Measurements from ENCODE around the gene TOP3B.

Gene TOP3B

DNA sequence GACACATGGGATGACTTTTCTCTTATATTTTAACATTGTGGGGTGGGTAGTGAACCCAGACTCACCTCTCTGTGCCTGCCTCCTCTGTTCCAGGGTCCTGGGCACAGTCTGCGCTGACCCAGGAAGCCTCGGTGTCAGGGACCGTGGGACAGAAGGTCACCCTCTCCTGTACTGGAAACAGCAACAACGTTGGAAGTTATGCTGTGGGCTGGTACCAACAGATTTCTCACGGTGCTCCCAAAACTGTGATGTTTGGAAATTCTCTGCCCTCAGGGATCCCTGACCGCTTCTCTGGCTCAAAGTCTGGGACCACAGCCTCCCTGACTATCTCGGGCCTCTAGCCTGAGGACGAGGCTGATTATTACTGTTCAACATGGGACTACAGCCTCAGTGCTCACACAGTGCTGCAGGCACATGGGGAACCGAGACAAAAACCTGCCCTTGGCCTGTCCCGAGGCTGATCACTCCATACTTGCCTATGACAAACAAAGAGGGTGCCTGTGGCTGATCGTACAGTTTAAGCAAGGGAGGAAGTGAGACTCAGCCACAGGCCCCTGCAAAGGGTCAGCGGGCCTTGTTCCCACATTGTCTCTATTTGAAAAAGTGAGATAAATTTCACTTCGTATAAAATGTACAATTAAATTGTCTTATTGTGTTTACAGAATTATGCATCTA, 43.7 kb upstream of the TOP3B start:
- TF ChIP-seq, protein P1, sequence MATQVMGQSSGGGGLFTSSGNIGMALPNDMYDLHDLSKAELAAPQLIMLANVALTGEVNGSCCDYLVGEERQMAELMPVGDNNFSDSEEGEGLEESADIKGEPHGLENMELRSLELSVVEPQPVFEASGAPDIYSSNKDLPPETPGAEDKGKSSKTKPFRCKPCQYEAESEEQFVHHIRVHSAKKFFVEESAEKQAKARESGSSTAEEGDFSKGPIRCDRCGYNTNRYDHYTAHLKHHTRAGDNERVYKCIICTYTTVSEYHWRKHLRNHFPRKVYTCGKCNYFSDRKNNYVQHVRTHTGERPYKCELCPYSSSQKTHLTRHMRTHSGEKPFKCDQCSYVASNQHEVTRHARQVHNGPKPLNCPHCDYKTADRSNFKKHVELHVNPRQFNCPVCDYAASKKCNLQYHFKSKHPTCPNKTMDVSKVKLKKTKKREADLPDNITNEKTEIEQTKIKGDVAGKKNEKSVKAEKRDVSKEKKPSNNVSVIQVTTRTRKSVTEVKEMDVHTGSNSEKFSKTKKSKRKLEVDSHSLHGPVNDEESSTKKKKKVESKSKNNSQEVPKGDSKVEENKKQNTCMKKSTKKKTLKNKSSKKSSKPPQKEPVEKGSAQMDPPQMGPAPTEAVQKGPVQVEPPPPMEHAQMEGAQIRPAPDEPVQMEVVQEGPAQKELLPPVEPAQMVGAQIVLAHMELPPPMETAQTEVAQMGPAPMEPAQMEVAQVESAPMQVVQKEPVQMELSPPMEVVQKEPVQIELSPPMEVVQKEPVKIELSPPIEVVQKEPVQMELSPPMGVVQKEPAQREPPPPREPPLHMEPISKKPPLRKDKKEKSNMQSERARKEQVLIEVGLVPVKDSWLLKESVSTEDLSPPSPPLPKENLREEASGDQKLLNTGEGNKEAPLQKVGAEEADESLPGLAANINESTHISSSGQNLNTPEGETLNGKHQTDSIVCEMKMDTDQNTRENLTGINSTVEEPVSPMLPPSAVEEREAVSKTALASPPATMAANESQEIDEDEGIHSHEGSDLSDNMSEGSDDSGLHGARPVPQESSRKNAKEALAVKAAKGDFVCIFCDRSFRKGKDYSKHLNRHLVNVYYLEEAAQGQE (IDR thresholded peaks at IDR 0.05; ENCODE audit: low read depth), result no peak
- TF ChIP-seq, protein P2, sequence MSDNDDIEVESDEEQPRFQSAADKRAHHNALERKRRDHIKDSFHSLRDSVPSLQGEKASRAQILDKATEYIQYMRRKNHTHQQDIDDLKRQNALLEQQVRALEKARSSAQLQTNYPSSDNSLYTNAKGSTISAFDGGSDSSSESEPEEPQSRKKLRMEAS (IDR thresholded peaks at IDR 0.05), result no peak
- TF ChIP-seq YY1 (IDR thresholded peaks at IDR 0.05; ENCODE audit: low read depth), result no peak
- TF ChIP-seq FOXM1 (IDR thresholded peaks at IDR 0.05; ENCODE audit: borderline replicate concordance, low read depth), result no peak
- TF ChIP-seq TCF12 (IDR thresholded peaks at IDR 0.05; ENCODE audit: low read depth), result no peak
- TF ChIP-seq, protein P3, sequence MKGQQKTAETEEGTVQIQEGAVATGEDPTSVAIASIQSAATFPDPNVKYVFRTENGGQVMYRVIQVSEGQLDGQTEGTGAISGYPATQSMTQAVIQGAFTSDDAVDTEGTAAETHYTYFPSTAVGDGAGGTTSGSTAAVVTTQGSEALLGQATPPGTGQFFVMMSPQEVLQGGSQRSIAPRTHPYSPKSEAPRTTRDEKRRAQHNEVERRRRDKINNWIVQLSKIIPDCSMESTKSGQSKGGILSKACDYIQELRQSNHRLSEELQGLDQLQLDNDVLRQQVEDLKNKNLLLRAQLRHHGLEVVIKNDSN (IDR thresholded peaks at IDR 0.05), result no peak
- TF ChIP-seq EP300 (IDR thresholded peaks at IDR 0.05; ENCODE audit: borderline replicate concordance), result no peak
- no peak for TF ChIP-seq RAD21 (IDR thresholded peaks at IDR 0.05; ENCODE audit: low read depth)
- TF ChIP-seq CREB1 (IDR thresholded peaks at IDR 0.05; ENCODE audit: low read depth), result no peak
- TF ChIP-seq TEAD4 (IDR thresholded peaks at IDR 0.05), result no peak
- TF ChIP-seq ZBTB7A (IDR thresholded peaks at IDR 0.05; ENCODE audit: low read depth), result no peak
- TF ChIP-seq CEBPB (IDR thresholded peaks at IDR 0.05), result no peak
- TF ChIP-seq EGR1 (IDR thresholded peaks at IDR 0.05), result no peak
- no peak for TF ChIP-seq NFIC (IDR thresholded peaks at IDR 0.05)
- TF ChIP-seq TAF1 (IDR thresholded peaks at IDR 0.05; ENCODE audit: low read depth), result no peak

DNA sequence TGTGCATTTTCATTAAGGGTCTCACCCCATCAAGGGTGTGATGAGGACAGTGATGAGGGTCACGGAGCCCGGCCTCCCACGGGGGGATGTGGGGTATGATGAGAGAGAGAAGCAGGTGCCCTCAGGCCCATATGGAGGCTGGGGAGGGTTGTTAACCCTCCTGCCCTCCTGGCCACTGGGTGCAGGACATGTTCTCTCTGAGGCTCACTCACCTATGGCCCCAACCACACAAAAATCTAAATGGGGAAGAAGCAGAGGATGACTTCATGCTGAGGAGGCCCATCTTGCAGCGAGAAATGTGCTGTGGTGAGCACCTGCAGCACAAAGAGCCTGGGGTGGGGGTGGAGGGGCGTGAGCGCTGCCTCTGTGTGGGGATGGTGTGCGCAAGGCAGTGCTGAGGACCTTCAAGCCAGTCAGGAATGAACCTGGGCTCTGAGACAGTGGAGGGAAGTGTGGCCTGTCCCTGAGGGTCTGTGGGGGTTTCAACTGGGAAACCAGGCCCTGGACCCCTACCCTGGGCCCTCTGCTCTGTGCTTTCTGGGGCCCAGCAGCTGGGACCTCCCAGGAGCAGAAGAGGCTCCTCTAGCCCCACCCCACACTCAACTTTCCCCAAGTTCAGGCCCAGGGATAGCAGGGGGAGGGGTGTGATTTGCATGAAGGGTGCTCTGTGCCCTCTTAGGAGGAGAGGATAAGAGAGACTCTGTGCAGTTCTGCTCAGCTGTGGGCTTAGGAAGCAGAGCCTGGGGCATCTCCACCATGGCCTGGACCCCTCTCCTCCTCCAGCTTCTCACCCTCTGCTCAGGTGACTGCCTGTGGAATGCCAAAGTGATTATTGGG, 43.0 kb upstream of the TOP3B start:
- TF ChIP-seq NFIC (IDR thresholded peaks at IDR 0.05), result no peak
- TF ChIP-seq, protein P2 (IDR thresholded peaks at IDR 0.05), result no peak
- no peak for TF ChIP-seq YY1 (IDR thresholded peaks at IDR 0.05; ENCODE audit: low read depth)
- no peak for TF ChIP-seq EGR1 (IDR thresholded peaks at IDR 0.05)
- no peak for TF ChIP-seq TAF1 (IDR thresholded peaks at IDR 0.05; ENCODE audit: low read depth)
- TF ChIP-seq, protein P3 (IDR thresholded peaks at IDR 0.05), result no peak
- TF ChIP-seq ZBTB7A (IDR thresholded peaks at IDR 0.05; ENCODE audit: low read depth), result no peak
- no peak for TF ChIP-seq RAD21 (IDR thresholded peaks at IDR 0.05; ENCODE audit: low read depth)
- no peak for TF ChIP-seq EP300 (IDR thresholded peaks at IDR 0.05; ENCODE audit: borderline replicate concordance)
- TF ChIP-seq CREB1 (IDR thresholded peaks at IDR 0.05; ENCODE audit: low read depth), result no peak
- TF ChIP-seq TCF12 (IDR thresholded peaks at IDR 0.05; ENCODE audit: low read depth), result no peak
- TF ChIP-seq CEBPB (IDR thresholded peaks at IDR 0.05), result no peak
- TF ChIP-seq FOXM1 (IDR thresholded peaks at IDR 0.05; ENCODE audit: borderline replicate concordance, low read depth), result no peak
- TF ChIP-seq, protein P1 (IDR thresholded peaks at IDR 0.05; ENCODE audit: low read depth), result no peak
- no peak for TF ChIP-seq TEAD4 (IDR thresholded peaks at IDR 0.05)

DNA sequence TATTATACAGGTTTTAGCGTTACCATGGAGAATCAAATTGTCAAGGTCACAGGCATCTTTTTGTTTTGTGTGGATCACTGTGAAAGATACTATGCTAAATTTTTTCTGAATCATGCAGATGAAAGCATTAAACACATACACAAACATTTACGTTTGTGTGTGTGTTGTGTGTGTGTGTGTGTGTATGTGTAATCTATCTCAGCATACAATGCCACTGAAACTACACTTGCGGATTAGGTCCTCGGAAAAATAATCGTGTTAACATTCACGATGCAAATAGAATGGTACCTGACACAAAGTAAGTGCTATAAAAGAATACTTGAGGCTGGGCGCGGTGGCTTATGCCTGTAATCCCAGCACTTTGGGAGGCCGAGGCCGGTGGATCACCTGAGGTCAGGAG, 41.9 kb upstream of the TOP3B start:
- no peak for TF ChIP-seq CEBPB (IDR thresholded peaks at IDR 0.05)
- no peak for TF ChIP-seq NFIC (IDR thresholded peaks at IDR 0.05)
- no peak for TF ChIP-seq TEAD4 (IDR thresholded peaks at IDR 0.05)
- TF ChIP-seq EGR1 (IDR thresholded peaks at IDR 0.05), result no peak
- TF ChIP-seq, protein P3 (IDR thresholded peaks at IDR 0.05), result no peak
- TF ChIP-seq, protein P1 (IDR thresholded peaks at IDR 0.05; ENCODE audit: low read depth), result no peak
- TF ChIP-seq FOXM1 (IDR thresholded peaks at IDR 0.05; ENCODE audit: borderline replicate concordance, low read depth), result no peak
- no peak for TF ChIP-seq RAD21 (IDR thresholded peaks at IDR 0.05; ENCODE audit: low read depth)
- TF ChIP-seq TCF12 (IDR thresholded peaks at IDR 0.05; ENCODE audit: low read depth), result no peak

Data from Ishikawa (cell line).